ENCODE results near the gene RNF207. TPM values are rescaled to one million over a fixed set of nuclear protein-coding genes. Genes with fewer than 3 reads are reported as not detected.

RNF207 gene
- polyA plus RNA-seq, 1 of the 3 experiments (the other 2 are of a cell fraction), result 25.4 TPM

- ChIA-PET POLR2A (no interaction called here), CTCF (interaction anchor here (0.7 to 5.1 kb wide), 17 partner anchors 9 to 230 kb away, joined by 3 to 43 read pairs (median 4); partner anchors contain the start of genes ICMT, KCNAB2 and RPL22)
- Histone ChIP-seq H3K9ac (no peak overlapping the region), H3K36me3 (replicated peaks in 1 of 2; ENCODE audit: control insufficient read depth in 1 of 2, insufficient read depth in 2 of 2, low read length in 1 of 2) (peaks cover 0 to 10% of the 10 kb centered on the region in 2 experiments), H3K4me3 (ENCODE audit: low read depth in 2 of 2, low read length in 1 of 2) (no peak overlapping the region), H3K79me2 (ENCODE audit: insufficient read depth) (no peaks in the 10 kb centered on the region), H3K4me2 (no peak overlapping the region; the same call in 1 of the 2 replicates), H3F3A (replicated peaks; ENCODE audit: insufficient read depth) (no peaks in the 10 kb centered on the region), H4K20me1 (ENCODE audit: insufficient read depth) (no peaks in the 10 kb centered on the region), H3K4me1 (ENCODE audit: control insufficient read depth in 1 of 2, insufficient read depth in 2 of 2, low read depth in 1 of 2, low read length in 1 of 2) (peaks cover 0 to 18% of the 10 kb centered on the region in 2 experiments; a peak in 1 of 4 replicates), H3K27ac (ENCODE audit: low read depth in 2 of 2, low read length in 1 of 2) (no peak overlapping the region), H2AFZ (ENCODE audit: low read depth) (no peak overlapping the region), H3K9me3 (no peaks in the 10 kb centered on the region), H3K9me2 (no peaks in the 10 kb centered on the region), H3K27me3 (ENCODE audit: insufficient read depth) (no peaks in the 10 kb centered on the region)
- DNase-seq, result peak; percentile 43
- 97% methylated on average over 6 of the region's 10 CpGs for WGBS (ENCODE audit: low lambda C conversion rate)
- TF ChIP-seq MXI1 (IDR thresholded peaks at IDR 0.05; ENCODE audit: low read depth, low read length), result no peak
- no peak for TF ChIP-seq JUND (IDR thresholded peaks at IDR 0.05)
- no peak for TF ChIP-seq CTCF (IDR thresholded peaks at IDR 0.05)
- no peak for TF ChIP-seq MAX (IDR thresholded peaks at IDR 0.05; ENCODE audit: low read depth)
- TF ChIP-seq REST (IDR thresholded peaks at IDR 0.05; ENCODE audit: low read depth, low read length), result no peak
- no peak for TF ChIP-seq POLR2AphosphoS5 (IDR thresholded peaks at IDR 0.05; ENCODE audit: low read depth, low read length)
These were observed 2.0 kb downstream of the RNF207 start for GRCh38 chr1:6207921-6208320.

GRCh38 chr1:6208723-6209660 is 3.1 kb downstream of the RNF207 start:
- TF ChIP-seq SMC3 (IDR thresholded peaks at IDR 0.05; ENCODE audit: low read depth, low read length) (0 out of 2 replicates have a peak, but pooled peaks have one; percentile 19), CHD2 (IDR thresholded peaks at IDR 0.05; ENCODE audit: low read length, partially characterized antibody) (peak; percentile 10), MEF2A (IDR thresholded peaks at IDR 0.05; ENCODE audit: borderline replicate concordance, low read depth) (no peak), ELF1 (IDR thresholded peaks at IDR 0.05) (no peak), CTCF (IDR thresholded peaks at IDR 0.05) (peak; percentile 47), RAD21 (IDR thresholded peaks at IDR 0.05; ENCODE audit: low read length) (peak; percentile 24; the same call in 1 of the 2 replicates), NFIC (IDR thresholded peaks at IDR 0.05; ENCODE audit: borderline replicate concordance) (no peak), USF2 (IDR thresholded peaks at IDR 0.05; ENCODE audit: borderline replicate concordance, low read depth, low read length) (no peak; the same call in 1 of the 2 replicates), MXI1 (IDR thresholded peaks at IDR 0.05; ENCODE audit: low read depth, low read length) (peak; percentile 82), NRF1 (IDR thresholded peaks at IDR 0.05; ENCODE audit: low read depth, low read length) (peak; percentile 65), MAX (IDR thresholded peaks at IDR 0.05; ENCODE audit: low read depth) (peak; percentile 91)
- H3K27ac ChIP-seq (ENCODE audit: low read depth in 2 of 2, low read length in 1 of 2), result peak overlapping the region in 1 of 2 experiments; percentile 71; a peak in 2 of 4 replicates
- POLR2A ChIA-PET, result interaction anchor here (0.7 to 1.6 kb wide), 4 partner anchors 10 to 36 kb away, joined by 3 to 6 read pairs (median 4); partner anchors contain the start of genes ICMT and RPL22
- peak; percentile 93 for DNase-seq
- H3K4me3 ChIP-seq (ENCODE audit: low read depth in 2 of 2, low read length in 1 of 2), result peak overlapping the region; percentile 56 to 58
- peaks cover 0 to 11% of the 10 kb centered on the region in 2 experiments for H3K36me3 ChIP-seq (replicated peaks in 1 of 2; ENCODE audit: control insufficient read depth in 1 of 2, insufficient read depth in 2 of 2, low read length in 1 of 2)
- CTCF ChIA-PET, result interaction anchor here (0.6 to 5.1 kb wide), 30 partner anchors 10 to 1433 kb away, joined by 3 to 43 read pairs (median 5); partner anchors contain the start of genes ICMT and RPL22
- H3F3A ChIP-seq (replicated peaks; ENCODE audit: insufficient read depth), result no peaks in the 10 kb centered on the region
- no peaks in the 10 kb centered on the region for H3K9me3 ChIP-seq
- peak overlapping the region; percentile 59; the same call in 1 of the 2 replicates for H2AFZ ChIP-seq (ENCODE audit: low read depth)
- no peaks in the 10 kb centered on the region for H3K79me2 ChIP-seq (ENCODE audit: insufficient read depth)
- H3K4me1 ChIP-seq (ENCODE audit: control insufficient read depth in 1 of 2, insufficient read depth in 2 of 2, low read depth in 1 of 2, low read length in 1 of 2), result peaks cover 0 to 18% of the 10 kb centered on the region in 2 experiments; a peak in 1 of 4 replicates
- H3K9me2 ChIP-seq, result no peaks in the 10 kb centered on the region
- WGBS (ENCODE audit: low lambda C conversion rate), result 20% methylated on average over 1 of the region's 99 CpGs
- H3K4me2 ChIP-seq, result peak overlapping the region; percentile 85
- peak overlapping the region; percentile 53 for H3K9ac ChIP-seq
- H3K27me3 ChIP-seq (ENCODE audit: insufficient read depth), result no peaks in the 10 kb centered on the region
- H4K20me1 ChIP-seq (ENCODE audit: insufficient read depth), result no peaks in the 10 kb centered on the region

Measured in SK-N-SH (cell line).